Stimulated activated CD8-positive, alpha-beta memory T cell treated with anti-CD3 and anti-CD28 coated beads, Interleukin-12 subunit alpha, Interleukin-12 subunit beta, amount 100 ng/mL, for 4 hours (primary cell): ENCODE results near the gene HSD17B2.

Source experiments
- DNase-seq: peaks from one replicate; pipeline ENCODE4 v3.0.0-alpha.2; 2020; ENCODE audit warnings: low read depth

Gene HSD17B2

GRCh38 chr16:82020051-82020450 is 15.0 kb upstream of the HSD17B2 start:
- no peak for DNase-seq

- no peak for DNase-seq
Observed at GRCh38 chr16:82023206-82023605, 11.8 kb upstream of the HSD17B2 start.

GRCh38 chr16:82024316-82024715 is 10.7 kb upstream of the HSD17B2 start:
- no peak for DNase-seq

GRCh38 chr16:82024883-82025282 is 10.2 kb upstream of the HSD17B2 start:
- DNase-seq = no peak

GRCh38 chr16:82027629-82028064 is 7.4 kb upstream of the HSD17B2 start:
- no peak for DNase-seq

GRCh38 chr16:82031116-82032084 is 3.7 kb upstream of the HSD17B2 start:
- no peak for DNase-seq

- DNase-seq = no peak
Observed at GRCh38 chr16:82033006-82033405, 2.0 kb upstream of the HSD17B2 start.

- no peak for DNase-seq
Observed at GRCh38 chr16:82033683-82034300, 1.3 kb upstream of the HSD17B2 start.

- no peak for DNase-seq
Observed at GRCh38 chr16:82037251-82037650, 2.2 kb downstream of the HSD17B2 start.

GRCh38 chr16:82037666-82038065 is 2.6 kb downstream of the HSD17B2 start:
- DNase-seq = no peak

GRCh38 chr16:82040296-82040695 is 5.2 kb downstream of the HSD17B2 start:
- DNase-seq = no peak

- DNase-seq = no peak
Observed at GRCh38 chr16:82041542-82041941, 6.5 kb downstream of the HSD17B2 start.

GRCh38 chr16:82042144-82042543 is 7.1 kb downstream of the HSD17B2 start:
- no peak for DNase-seq

- no peak for DNase-seq
Observed at GRCh38 chr16:82042846-82043245, 7.8 kb downstream of the HSD17B2 start.

- DNase-seq = no peak
Observed at GRCh38 chr16:82043680-82044584, 8.9 kb downstream of the HSD17B2 start.

- DNase-seq = no peak
Observed at GRCh38 chr16:82044585-82044911, 9.5 kb downstream of the HSD17B2 start.

- no peak for DNase-seq
Observed at GRCh38 chr16:82045465-82045864, 10.4 kb downstream of the HSD17B2 start.

- DNase-seq = no peak
Observed at GRCh38 chr16:82046541-82046940, 11.5 kb downstream of the HSD17B2 start.

- no peak for DNase-seq
Observed at GRCh38 chr16:82046941-82047340, 11.9 kb downstream of the HSD17B2 start.

- no peak for DNase-seq
Observed at GRCh38 chr16:82047374-82047773, 12.3 kb downstream of the HSD17B2 start.

GRCh38 chr16:82047787-82048186 is 12.7 kb downstream of the HSD17B2 start:
- no peak for DNase-seq

- DNase-seq = no peak
Observed at GRCh38 chr16:82049484-82049883, 14.4 kb downstream of the HSD17B2 start.
